ENCODE measurements around the gene FAM110C.
A peak's percentile ranks its signal among the peaks of the same experiment; 100 is the strongest.

The FAM110C gene

GRCh38 chr2:36318-36717 lies 10.0 kb downstream of the FAM110C start:
- no peak for DNase-seq
- Histone ChIP-seq H3K4me2 (ENCODE audit: low read depth, low read length) (no peak overlapping the region), H3K9ac (ENCODE audit: low read length) (no peak overlapping the region), H4K20me1 (ENCODE audit: insufficient read depth, low read length) (no peaks in the 10 kb centered on the region), H3K9me3 (replicated peaks; ENCODE audit: insufficient read depth, low read length) (no peaks in the 10 kb centered on the region), H3K4me3 (ENCODE audit: low read length) (no peak overlapping the region), H3K36me3 (replicated peaks; ENCODE audit: insufficient read depth, low read length) (no peaks in the 10 kb centered on the region), H3K27ac (ENCODE audit: low read length) (no peak overlapping the region), H3F3A (ENCODE audit: insufficient read depth, low read length) (no peaks in the 10 kb centered on the region), H3K79me2 (ENCODE audit: low read length) (no peaks in the 10 kb centered on the region), H2AFZ (ENCODE audit: low read length) (no peak overlapping the region), H3K9me2 (replicated peaks; ENCODE audit: insufficient read depth, low read length) (no peaks in the 10 kb centered on the region), H3K27me3 (replicated peaks; ENCODE audit: insufficient read depth, low read length) (no peaks in the 10 kb centered on the region), H3K4me1 (ENCODE audit: low read length) (peaks cover 12% of the 10 kb centered on the region; the same call in 1 of the 2 replicates)
- TF ChIP-seq CTCF (IDR thresholded peaks at IDR 0.05; ENCODE audit: low read length) (no peak), EZH2 (optimal IDR thresholded peaks at IDR 0.05; ENCODE audit: low read depth, low read length) (no peak), EZH2phosphoT487 (IDR thresholded peaks at IDR 0.05; ENCODE audit: low read length) (no peak)

- Histone ChIP-seq H3K4me3 (ENCODE audit: low read length) (no peak overlapping the region), H3K79me2 (ENCODE audit: low read length) (no peaks in the 10 kb centered on the region), H3K9me3 (replicated peaks; ENCODE audit: insufficient read depth, low read length) (no peaks in the 10 kb centered on the region), H3K27me3 (replicated peaks; ENCODE audit: insufficient read depth, low read length) (no peaks in the 10 kb centered on the region), H4K20me1 (ENCODE audit: insufficient read depth, low read length) (no peaks in the 10 kb centered on the region), H3K4me1 (ENCODE audit: low read length) (peaks cover 12% of the 10 kb centered on the region; the same call in 1 of the 2 replicates), H3F3A (ENCODE audit: insufficient read depth, low read length) (no peaks in the 10 kb centered on the region), H3K9ac (ENCODE audit: low read length) (no peak overlapping the region), H3K36me3 (replicated peaks; ENCODE audit: insufficient read depth, low read length) (no peaks in the 10 kb centered on the region), H2AFZ (ENCODE audit: low read length) (no peak overlapping the region), H3K9me2 (replicated peaks; ENCODE audit: insufficient read depth, low read length) (no peaks in the 10 kb centered on the region), H3K27ac (ENCODE audit: low read length) (no peak overlapping the region), H3K4me2 (ENCODE audit: low read depth, low read length) (no peak overlapping the region)
- no peak for DNase-seq
- TF ChIP-seq CTCF (IDR thresholded peaks at IDR 0.05; ENCODE audit: low read length) (no peak), EZH2phosphoT487 (IDR thresholded peaks at IDR 0.05; ENCODE audit: low read length) (no peak)
These were observed 10.5 kb downstream of the FAM110C start for GRCh38 chr2:35852-36251.

- H3K4me2 ChIP-seq (ENCODE audit: low read depth, low read length), result peak overlapping the region; percentile 18; the same call in 1 of the 2 replicates
- H3K4me1 ChIP-seq (ENCODE audit: low read length), result peaks cover 12% of the 10 kb centered on the region; the same call in 1 of the 2 replicates
- DNase-seq, result peak; percentile 45
- H2AFZ ChIP-seq (ENCODE audit: low read length), result peak overlapping the region; percentile 34
- H3K79me2 ChIP-seq (ENCODE audit: low read length), result no peaks in the 10 kb centered on the region
- no peaks in the 10 kb centered on the region for H3K36me3 ChIP-seq (replicated peaks; ENCODE audit: insufficient read depth, low read length)
- H4K20me1 ChIP-seq (ENCODE audit: insufficient read depth, low read length), result no peaks in the 10 kb centered on the region
- H3K9me2 ChIP-seq (replicated peaks; ENCODE audit: insufficient read depth, low read length), result no peaks in the 10 kb centered on the region
- H3K9ac ChIP-seq (ENCODE audit: low read length), result no peak overlapping the region
- TF ChIP-seq EZH2 (optimal IDR thresholded peaks at IDR 0.05; ENCODE audit: low read depth, low read length) (no peak), CTCF (IDR thresholded peaks at IDR 0.05; ENCODE audit: low read length) (no peak)
- H3K27ac ChIP-seq (ENCODE audit: low read length), result no peak overlapping the region
- no peaks in the 10 kb centered on the region for H3K27me3 ChIP-seq (replicated peaks; ENCODE audit: insufficient read depth, low read length)
- no peaks in the 10 kb centered on the region for H3K9me3 ChIP-seq (replicated peaks; ENCODE audit: insufficient read depth, low read length)
- H3K4me3 ChIP-seq (ENCODE audit: low read length), result no peak overlapping the region
- H3F3A ChIP-seq (ENCODE audit: insufficient read depth, low read length), result no peaks in the 10 kb centered on the region
These were observed 12.7 kb downstream of the FAM110C start for GRCh38 chr2:33620-34019.

Measured in MM.1S (cell line).